Sciatic nerve (tissue), 2 donors: ENCODE results near the gene GMPPA. TPM values are rescaled to one million over a fixed set of nuclear protein-coding genes. Genes with fewer than 3 reads are reported as not detected.
A peak's percentile ranks its signal among the peaks of the same experiment; 100 is the strongest.

Experiments used
- ATAC-seq: fragments of 200-7000 bp; cut with Tn5 transposase; one replicate; pipeline ENCODE4 v1.9.1; 2020; ENCODE audit warnings: mild to moderate bottlenecking, moderate library complexity
- DNase-seq: peaks from one replicate; pipeline ENCODE4 v3.0.0-alpha.2; 2020; ENCODE audit warnings: low spot score
- intact Hi-C: fragments of 100-400 bp; cut with DNase I; formaldehyde crosslinking; loops from one replicate; pipeline ENCODE4 v1.14.2; 2022
- total RNA-seq: library from RNA; stranded (reverse); fragmentation: NEBNext Ultra II Directional; extraction: Animal tissue kit (Norgen Biotek cat#: 25700); gene quantifications from one replicate; pipeline ENCODE4 v1.2.1, GENCODE V29; 2021
- donor health status: DM: no; HTN: no; CAD: no.
- donor health status: DM: no; HTN: no; CAD: no.

The GMPPA gene
- total RNA-seq, 1 donor from 2014 or later = 25.9 TPM

DNA sequence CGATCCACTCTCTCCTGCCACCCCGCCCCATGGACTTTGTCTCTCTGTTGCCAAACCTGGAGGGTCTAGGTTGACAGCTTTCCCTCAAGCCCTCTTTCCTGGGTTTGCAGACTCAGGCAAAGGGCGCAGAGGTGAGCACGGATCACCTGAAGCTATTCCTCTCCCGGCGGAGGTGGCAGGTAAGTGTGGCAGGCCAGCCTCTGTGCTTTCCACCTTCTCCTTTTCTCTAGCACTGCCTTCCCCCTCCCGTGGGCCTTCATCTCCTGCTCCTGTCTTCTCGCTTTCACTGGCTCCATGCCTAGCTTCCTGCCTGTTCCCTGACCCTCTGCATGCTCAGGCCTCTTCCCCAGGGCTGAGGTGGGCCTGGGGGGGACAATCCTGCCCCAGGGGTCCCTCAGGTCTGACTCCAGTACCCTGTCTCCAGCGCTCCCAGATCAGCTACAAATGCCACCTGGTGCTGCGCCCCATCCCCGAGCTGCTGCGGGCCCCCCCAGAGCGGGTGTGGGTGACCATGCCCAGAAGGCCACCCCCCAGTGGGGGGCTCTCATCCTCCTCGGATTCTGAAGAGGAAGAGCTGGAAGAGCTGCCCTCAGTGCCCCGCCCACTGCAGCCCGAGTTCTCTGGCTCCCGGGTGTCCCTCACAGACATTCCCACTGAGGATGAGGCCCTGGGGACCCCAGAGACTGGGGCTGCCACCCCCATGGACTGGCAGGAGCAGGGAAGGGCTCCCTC lies 15.9 kb upstream of the GMPPA start:
- ATAC-seq (no peak), DNase-seq (no peak)
- intact Hi-C loops = no loop called here

DNA sequence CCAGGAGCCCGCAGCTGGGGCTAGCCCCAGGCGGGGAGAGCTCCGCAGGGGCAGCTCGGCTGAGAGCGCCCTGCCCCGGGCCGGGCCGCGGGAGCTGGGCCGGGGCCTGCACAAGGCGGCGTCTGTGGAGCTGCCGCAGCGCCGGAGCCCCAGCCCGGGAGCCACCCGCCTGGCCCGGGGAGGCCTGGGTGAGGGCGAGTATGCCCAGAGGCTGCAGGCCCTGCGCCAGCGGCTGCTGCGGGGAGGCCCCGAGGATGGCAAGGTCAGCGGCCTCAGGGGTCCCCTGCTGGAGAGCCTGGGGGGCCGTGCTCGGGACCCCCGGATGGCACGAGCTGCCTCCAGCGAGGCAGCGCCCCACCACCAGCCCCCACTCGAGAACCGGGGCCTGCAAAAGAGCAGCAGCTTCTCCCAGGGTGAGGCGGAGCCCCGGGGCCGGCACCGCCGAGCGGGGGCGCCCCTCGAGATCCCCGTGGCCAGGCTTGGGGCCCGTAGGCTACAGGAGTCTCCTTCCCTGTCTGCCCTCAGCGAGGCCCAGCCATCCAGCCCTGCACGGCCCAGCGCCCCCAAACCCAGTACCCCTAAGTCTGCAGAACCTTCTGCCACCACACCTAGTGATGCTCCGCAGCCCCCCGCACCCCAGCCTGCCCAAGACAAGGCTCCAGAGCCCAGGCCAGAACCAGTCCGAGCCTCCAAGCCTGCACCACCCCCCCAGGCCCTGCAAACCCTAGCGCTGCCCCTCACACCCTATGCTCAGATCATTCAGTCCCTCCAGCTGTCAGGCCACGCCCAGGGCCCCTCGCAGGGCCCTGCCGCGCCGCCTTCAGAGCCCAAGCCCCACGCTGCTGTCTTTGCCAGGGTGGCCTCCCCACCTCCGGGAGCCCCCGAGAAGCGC lies 15.0 kb upstream of the GMPPA start:
- no peak for DNase-seq
- intact Hi-C loops = no loop called here
- no peak for ATAC-seq

DNA sequence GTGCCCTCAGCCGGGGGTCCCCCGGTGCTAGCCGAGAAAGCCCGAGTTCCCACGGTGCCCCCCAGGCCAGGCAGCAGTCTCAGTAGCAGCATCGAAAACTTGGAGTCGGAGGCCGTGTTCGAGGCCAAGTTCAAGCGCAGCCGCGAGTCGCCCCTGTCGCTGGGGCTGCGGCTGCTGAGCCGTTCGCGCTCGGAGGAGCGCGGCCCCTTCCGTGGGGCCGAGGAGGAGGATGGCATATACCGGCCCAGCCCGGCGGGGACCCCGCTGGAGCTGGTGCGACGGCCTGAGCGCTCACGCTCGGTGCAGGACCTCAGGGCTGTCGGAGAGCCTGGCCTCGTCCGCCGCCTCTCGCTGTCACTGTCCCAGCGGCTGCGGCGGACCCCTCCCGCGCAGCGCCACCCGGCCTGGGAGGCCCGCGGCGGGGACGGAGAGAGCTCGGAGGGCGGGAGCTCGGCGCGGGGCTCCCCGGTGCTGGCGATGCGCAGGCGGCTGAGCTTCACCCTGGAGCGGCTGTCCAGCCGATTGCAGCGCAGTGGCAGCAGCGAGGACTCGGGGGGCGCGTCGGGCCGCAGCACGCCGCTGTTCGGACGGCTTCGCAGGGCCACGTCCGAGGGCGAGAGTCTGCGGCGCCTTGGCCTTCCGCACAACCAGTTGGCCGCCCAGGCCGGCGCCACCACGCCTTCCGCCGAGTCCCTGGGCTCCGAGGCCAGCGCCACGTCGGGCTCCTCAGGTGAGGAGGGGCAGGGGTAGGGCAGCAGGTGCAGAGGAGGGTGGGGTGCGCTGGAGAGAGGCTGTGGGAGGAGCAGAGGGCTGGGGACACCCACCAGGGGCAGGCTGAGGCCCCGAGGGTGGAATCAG lies 14.1 kb upstream of the GMPPA start:
- DNase-seq = no peak
- ATAC-seq = no peak
- intact Hi-C loops = no loop called here

DNA sequence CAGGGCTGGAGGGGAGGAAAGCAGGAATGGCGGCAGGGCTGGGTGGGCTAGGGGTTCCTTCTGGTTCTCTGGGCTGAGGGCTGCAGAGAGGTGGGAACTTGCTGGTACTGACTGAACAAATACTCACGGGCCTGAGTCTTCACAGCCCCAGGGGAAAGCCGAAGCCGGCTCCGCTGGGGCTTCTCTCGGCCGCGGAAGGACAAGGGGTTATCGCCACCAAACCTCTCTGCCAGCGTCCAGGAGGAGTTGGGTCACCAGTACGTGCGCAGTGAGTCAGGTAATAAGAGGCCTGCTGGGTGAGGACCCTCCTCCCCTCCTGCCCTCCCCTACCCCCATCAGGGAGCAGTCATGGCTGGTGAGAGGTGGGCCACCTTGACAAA lies 13.5 kb upstream of the GMPPA start:
- no peak for DNase-seq
- intact Hi-C loops = no loop called here
- ATAC-seq = no peak

DNA sequence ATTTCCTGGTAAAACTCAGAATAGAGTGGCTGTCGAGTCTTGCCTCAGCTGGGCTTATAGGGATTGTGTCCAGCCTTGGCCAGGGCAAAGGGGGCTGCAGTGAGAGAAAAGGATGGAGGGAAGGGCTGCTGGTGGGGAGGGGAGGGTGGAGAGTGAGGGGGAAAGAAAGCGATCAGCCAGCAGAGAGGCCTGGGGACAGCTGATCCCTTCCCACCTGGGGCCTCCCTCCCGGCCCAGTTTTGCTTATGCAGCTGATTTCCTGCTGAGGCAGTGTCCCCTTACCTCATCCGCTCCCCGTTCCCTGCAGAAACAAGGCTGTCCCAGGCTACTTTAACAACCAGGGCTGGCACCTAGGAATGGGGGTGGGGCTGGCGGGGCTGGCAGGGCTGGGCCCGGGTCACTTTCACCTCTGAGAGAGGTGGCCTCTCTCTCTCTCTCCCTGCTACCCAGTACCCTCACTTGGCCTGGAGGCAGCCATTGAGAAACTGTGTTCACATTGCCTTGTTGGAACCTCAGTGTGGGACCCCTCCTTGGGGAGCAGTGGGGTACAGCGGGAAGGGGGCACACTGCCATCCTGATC lies 12.2 kb upstream of the GMPPA start:
- no peak for ATAC-seq
- intact Hi-C loops = no loop called here
- no peak for DNase-seq

DNA sequence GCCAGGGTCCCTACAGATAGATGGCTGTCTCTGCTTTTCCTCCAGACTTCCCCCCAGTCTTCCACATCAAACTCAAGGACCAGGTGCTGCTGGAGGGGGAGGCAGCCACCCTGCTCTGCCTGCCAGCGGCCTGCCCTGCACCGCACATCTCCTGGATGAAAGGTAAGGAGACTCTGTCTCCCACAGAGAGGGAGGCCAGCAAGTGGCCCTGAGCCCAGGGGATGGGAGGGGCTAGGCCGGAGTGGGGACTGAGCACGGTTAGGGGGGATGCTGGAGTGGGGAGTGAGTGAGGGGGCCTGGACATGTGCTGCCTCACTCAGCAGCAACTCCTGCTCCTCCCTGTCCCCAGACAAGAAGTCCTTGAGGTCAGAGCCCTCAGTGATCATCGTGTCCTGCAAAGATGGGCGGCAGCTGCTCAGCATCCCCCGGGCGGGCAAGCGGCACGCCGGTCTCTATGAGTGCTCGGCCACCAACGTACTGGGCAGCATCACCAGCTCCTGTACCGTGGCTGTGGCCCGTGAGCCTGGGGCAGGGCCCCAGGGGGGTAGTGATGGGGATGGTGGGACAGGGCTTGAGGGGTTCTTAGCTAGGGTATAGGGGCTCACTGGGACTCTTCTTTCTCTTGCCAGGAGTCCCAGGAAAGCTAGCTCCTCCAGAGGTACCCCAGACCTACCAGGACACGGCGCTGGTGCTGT lies 10.4 kb upstream of the GMPPA start:
- DNase-seq (no peak), ATAC-seq (no peak)
- intact Hi-C loops = no loop called here

DNA sequence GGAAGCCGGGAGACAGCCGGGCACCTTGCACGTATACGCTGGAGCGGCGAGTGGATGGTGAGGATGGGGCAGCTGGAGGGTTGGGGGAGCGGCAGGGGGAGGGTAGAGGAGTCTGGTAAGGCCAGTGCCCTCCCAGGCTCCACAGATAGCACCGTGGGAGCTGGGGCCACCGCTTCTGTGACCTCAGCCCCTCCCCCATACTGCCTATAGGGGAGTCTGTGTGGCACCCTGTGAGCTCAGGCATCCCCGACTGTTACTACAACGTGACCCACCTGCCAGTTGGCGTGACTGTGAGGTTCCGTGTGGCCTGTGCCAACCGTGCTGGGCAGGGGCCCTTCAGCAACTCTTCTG lies 9.9 kb upstream of the GMPPA start:
- ATAC-seq (no peak), DNase-seq (no peak)
- intact Hi-C loops = no loop called here

DNA sequence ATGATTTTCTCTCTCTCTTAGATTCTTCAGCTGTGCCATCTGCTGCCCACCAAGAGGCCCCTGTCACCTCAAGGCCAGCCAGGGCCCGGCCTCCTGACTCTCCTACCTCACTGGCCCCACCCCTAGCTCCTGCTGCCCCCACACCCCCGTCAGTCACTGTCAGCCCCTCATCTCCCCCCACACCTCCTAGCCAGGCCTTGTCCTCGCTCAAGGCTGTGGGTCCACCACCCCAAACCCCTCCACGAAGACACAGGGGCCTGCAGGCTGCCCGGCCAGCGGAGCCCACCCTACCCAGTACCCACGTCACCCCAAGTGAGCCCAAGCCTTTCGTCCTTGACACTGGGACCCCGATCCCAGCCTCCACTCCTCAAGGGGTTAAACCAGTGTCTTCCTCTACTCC lies 9.4 kb upstream of the GMPPA start:
- intact Hi-C loops = no loop called here
- DNase-seq (no peak), ATAC-seq (no peak)

DNA sequence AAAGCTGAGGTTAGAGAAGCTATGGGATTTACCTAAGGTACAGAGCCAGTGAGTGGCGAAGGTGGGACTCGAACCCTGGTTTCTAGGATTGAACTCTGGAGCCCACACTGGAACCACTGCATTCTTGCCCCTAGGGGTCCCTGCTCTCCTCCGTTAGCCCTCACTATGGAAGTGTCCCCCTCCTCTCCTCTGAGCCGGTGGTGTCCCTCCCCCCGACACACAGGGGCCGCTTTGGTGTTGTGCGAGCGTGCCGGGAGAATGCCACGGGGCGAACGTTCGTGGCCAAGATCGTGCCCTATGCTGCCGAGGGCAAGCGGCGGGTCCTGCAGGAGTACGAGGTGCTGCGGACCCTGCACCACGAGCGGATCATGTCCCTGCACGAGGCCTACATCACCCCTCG lies 8.5 kb upstream of the GMPPA start:
- DNase-seq (no peak), ATAC-seq (no peak)
- intact Hi-C loops = no loop called here

DNA sequence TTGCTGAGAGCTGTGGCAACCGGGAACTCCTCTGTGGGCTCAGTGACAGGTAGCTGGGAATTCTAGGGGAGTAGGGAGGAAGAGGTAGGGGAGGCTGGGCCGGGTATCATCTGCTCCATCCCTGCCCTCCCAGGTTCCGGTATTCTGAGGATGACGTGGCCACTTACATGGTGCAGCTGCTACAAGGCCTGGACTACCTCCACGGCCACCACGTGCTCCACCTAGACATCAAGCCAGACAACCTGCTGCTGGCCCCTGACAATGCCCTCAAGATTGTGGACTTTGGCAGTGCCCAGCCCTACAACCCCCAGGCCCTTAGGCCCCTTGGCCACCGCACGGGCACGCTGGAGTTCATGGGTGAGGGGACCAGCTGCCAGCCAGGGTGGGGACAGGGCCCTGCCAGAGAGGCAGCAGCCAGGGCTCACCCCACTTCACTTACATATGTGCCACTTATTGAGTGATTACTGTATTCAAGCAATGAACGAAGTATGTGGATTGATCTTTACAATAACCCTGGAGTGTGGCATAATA lies 8.0 kb upstream of the GMPPA start:
- no peak for ATAC-seq
- intact Hi-C loops = no loop called here

DNA sequence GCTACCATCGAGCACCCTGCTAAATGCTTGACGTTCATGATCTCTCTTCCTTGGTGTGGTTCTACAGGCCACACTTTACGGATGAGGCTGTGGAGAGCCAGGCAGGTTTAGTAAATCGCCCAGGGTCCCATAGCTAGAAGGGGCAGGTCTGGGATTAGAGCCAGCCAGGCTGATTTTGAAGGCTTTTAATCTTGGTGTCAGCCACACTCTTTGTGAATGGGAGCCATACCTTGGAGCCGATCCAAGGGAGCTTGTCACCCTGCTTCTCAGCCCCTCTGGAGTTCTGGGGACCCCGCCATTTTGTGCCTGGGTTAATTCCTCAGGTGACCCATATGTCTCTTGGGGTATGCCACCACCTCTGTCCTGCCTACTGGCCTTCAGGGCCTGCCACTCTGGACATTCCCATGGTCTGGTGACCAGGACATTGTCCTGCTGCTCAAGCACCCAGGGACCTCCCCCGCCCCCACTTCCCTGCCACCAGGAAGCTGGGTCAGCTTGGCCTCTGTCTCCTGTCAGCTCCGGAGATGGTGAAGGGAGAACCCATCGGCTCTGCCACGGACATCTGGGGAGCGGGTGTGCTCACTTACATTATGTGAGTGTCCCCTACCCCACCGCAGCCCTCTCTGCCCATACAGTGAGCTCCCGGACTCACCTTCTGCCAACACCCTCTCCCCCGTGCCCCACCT lies 7.3 kb upstream of the GMPPA start:
- intact Hi-C loops = no loop called here
- no peak for ATAC-seq
- DNase-seq = no peak

More for the DNA sequence above, 8.0 kb upstream of the GMPPA start:
- no peak for DNase-seq

DNA sequence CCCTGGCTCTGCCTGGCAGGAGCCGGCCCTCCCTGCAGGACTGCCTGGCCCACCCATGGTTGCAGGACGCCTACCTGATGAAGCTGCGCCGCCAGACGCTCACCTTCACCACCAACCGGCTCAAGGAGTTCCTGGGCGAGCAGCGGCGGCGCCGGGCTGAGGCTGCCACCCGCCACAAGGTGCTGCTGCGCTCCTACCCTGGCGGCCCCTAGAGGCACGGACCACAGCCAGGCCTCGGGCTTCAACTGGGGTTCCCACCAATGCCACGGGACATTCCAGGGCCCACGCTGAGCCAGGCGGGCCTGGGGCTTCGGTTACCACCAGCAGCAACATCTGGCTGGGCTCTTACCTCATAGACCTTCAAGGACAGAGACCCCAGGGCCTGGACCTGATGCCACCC lies 6.1 kb upstream of the GMPPA start:
- intact Hi-C loops = no loop called here
- DNase-seq (no peak), ATAC-seq (no peak)

DNA sequence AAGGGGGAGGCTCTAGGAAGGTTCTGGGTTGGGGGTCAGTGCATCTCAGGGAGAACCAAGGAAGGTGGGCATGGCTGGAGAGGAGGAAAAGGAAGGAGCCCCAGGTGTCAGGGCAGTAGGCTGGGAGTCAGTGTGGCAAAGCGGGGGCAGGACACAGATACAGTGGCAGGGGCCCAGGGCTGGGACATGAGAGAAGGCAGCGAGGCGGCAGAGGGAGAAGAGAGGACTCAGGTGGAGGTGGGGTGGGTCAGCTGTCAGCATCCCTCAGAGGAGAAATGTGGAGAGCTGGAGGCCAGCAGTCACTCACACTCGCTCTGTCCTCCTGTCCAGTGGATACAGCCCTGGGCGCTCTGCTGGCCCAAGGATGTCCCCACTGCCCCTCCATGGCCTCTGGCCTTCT lies 5.6 kb upstream of the GMPPA start:
- intact Hi-C loops = no loop called here
- DNase-seq (no peak), ATAC-seq (no peak)

DNA sequence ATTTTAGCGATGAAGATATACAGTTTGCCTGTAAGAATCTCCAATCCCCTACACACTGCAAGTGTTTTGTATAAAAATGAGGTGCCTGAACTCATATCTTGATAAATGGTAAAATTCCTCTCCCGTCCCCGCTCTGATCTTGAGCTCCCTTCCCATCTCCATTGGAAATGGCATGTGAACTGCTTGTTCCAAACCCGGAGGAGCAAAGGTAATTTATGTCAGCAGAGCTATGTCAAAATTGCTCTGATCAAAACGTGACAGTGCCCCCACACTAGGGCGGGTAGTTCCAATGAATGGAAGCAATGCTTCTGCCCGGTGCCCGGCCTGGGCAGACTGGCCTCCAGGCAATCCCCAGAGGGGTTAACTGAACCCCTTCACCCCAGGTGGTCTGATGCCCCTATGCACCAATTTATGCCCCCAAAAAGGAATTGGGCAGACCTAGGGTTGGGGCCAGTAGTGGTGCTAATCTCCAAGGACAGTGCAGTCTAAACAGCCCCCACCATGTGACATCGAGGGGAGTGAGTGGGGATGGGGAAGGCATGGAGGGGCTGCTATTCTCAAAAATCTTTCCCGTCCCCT lies 3.6 kb upstream of the GMPPA start:
- no peak for DNase-seq
- intact Hi-C loops = no loop called here
- ATAC-seq = no peak

DNA sequence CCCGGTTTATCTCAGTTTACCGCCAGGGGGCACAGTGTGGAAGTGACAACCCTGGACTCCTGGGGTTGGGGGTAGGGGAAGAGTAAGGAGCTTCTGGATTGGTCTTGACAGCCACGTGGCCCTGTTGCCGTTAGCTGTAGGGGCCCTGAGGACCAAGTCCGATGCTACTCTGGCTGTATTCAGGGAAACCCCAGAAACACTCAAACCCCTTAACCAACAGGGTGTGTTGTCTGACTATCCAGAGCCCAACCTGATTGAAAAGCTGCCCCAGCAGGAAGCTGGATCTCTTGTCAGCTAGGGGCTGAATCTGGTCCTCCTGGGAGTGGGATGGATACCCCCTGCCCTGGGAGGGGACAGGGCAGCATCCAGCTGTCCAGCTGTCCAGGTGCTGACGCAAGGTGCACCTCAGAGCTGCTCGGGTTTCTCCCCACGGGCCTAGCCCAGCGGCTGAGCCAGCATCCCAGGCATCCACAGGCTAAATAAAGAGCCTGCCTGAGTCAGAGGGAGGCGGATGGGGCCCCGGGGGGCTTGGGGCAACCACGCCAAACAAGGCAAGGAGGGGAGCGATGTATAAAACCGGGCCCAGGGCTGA lies 3.1 kb upstream of the GMPPA start:
- no peak for ATAC-seq
- intact Hi-C loops = no loop called here
- peak; percentile 76 for DNase-seq

DNA sequence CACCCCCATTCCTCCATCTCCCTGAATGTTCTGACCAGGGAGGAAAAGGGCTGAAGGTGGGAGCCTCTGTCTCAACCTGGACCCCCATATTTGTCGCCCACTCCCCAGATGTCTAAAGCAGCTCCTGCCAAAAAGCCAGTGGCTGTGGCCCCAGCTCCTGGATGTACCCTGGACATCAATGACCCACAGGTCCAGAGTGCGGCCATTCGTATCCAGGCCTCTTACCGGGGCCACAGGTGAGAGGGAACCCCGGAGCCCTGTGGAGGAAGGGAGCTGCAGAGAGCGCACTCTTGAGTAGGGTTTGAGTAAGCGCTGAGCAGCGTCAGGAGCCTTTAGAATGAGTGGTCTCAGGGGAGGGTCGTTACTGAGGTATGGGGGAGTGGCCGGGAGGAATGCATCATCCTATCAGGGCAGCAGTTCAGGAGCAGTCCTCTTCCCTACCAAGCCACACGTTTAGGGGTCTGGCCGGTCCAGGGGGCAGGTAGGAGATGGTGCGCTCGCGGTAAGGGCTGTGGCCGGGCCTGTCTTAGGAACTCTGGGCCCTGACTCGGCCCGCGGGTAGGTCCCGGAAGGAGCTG lies 2.4 kb upstream of the GMPPA start:
- intact Hi-C loops = no loop called here
- DNase-seq (no peak), ATAC-seq (no peak)
